SU-DHL-6 (cell line): ENCODE measurements around the gene GRM5.

Experiments
- H2AFZ ChIP-seq: fragments of 200-600 bp; sonication (generic); 2 replicates; pipeline ENCODE4 v1.6.1; 2014; ENCODE audit warnings: low read depth, mild to moderate bottlenecking, moderate library complexity, mixed read lengths, antibody characterized with exemption, low read length; ENCODE audit not compliant: severe bottlenecking
- H3F3A ChIP-seq: fragments of 200-600 bp; shearing (Covaris generic); 2 replicates; pipeline ENCODE4 v1.6.0; 2016; ENCODE audit warnings: antibody characterized with exemption, mild to moderate bottlenecking; ENCODE audit not compliant: insufficient read depth
- H3K27ac ChIP-seq: fragments of 200-600 bp; sonication (generic); 2 replicates; pipeline ENCODE4 v1.5.1; 2016; ENCODE audit warnings: low read depth, mild to moderate bottlenecking, low read length, moderate library complexity, mixed read lengths
- H3K27me3 ChIP-seq: fragments of 200-600 bp; sonication (generic), shearing (Covaris generic); 2 replicates; pipeline ENCODE4 v1.6.0; 2014; ENCODE audit warnings: mild to moderate bottlenecking, low read length
- H3K36me3 ChIP-seq: fragments of 200-600 bp; sonication (generic); 2 replicates; pipeline ENCODE4 v1.6.1; 2014; ENCODE audit warnings: mild to moderate bottlenecking, low read length, mixed read lengths
- H3K4me2 ChIP-seq: fragments of 300-600, 200-600 bp; shearing (Covaris generic), sonication (generic); 2 replicates; pipeline ENCODE4 v1.6.0; 2014; ENCODE audit warnings: low read length, low read depth, mild to moderate bottlenecking; ENCODE audit not compliant: poor library complexity, severe bottlenecking
- H3K4me3 ChIP-seq: fragments of 200-600 bp; sonication (generic); 2 replicates; pipeline ENCODE4 v1.5.1; 2014; ENCODE audit warnings: antibody characterized with exemption, low read length, mild to moderate bottlenecking, mixed read lengths; ENCODE audit not compliant: insufficient read depth, poor library complexity, severe bottlenecking
- H3K79me2 ChIP-seq: fragments of 200-600 bp; sonication (generic); 2 replicates; pipeline ENCODE4 v1.6.1; 2014; ENCODE audit warnings: mild to moderate bottlenecking, low read length, moderate library complexity; ENCODE audit not compliant: insufficient read depth
- H3K9ac ChIP-seq: fragments of 200-600 bp; sonication (generic); 2 replicates; pipeline ENCODE4 v1.7.0; 2014; ENCODE audit warnings: mild to moderate bottlenecking, low read length
- H3K9me2 ChIP-seq: fragments of 200-600 bp; sonication (generic); replicated peaks from 2 replicates; pipeline ENCODE4 v1.6.1; 2014; ENCODE audit warnings: low read length; ENCODE audit not compliant: insufficient read depth
- H3K9me3 ChIP-seq: fragments of 200-600 bp; sonication (generic); 2 replicates; pipeline ENCODE4 v1.6.1; 2014; ENCODE audit warnings: low read length, mixed read lengths; ENCODE audit not compliant: insufficient read depth
- H4K20me1 ChIP-seq: fragments of 200-600 bp; sonication (generic); 2 replicates; pipeline ENCODE4 v1.6.1; 2014; ENCODE audit warnings: low read depth, mild to moderate bottlenecking, antibody characterized with exemption, low read length, moderate library complexity, mixed read lengths
- EZH2phosphoT487 ChIP-seq: fragments of 200-600 bp; sonication (generic), shearing (Covaris generic); conservative IDR thresholded peaks from 2 replicates; pipeline ENCODE4 v1.6.1; 2018; ENCODE audit warnings: mild to moderate bottlenecking, antibody characterized with exemption, low read length, moderate library complexity, mixed read lengths
- TF ChIP-seq, protein P1 (sequence below): fragments of 200-600 bp; sonication (generic); IDR thresholded peaks from one replicate; pipeline ENCODE4 v1.5.1; 2017; ENCODE audit warnings: antibody characterized with exemption, mild to moderate bottlenecking, low read length, moderate library complexity; ENCODE audit not compliant: insufficient read depth, poor library complexity, severe bottlenecking

GRM5 gene

DNA sequence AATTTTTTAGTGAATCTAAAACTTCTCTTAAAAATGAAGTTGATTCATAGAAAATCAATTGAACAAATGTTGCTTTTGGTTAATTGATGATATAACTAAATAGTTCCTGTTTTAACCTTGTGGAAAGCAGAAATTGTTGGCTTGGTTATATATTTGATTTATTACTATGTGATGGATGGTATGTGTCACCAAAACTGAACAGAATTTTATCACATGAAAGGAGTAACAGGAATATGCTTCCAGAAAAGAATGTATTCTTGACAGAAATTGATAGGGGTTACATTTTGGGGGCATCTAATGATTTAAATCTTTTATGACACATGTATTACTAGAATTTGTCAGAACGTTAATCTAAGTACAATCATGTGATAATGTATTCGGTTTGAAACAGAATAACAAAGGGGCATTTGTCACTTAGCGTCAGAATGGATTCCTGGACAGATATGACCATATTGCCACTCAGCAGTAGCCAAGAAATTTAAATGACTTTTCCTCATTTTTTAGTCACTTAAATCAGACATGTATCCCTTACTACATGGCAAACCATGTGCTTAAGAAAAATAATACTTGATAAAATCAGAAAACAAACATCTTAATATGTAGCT is 295.2 kb downstream of the GRM5 start:
- H3K36me3 ChIP-seq: no peaks in the 10 kb centered on the region
- no peaks in the 10 kb centered on the region for H3K9me3 ChIP-seq
- no peaks in the 10 kb centered on the region for H3K79me2 ChIP-seq
- H3K27me3 ChIP-seq: no peaks in the 10 kb centered on the region
- H3K4me2 ChIP-seq: no peak overlapping the region
- H2AFZ ChIP-seq: no peak overlapping the region
- H4K20me1 ChIP-seq: no peaks in the 10 kb centered on the region
- H3K9ac ChIP-seq: no peak overlapping the region
- TF ChIP-seq EZH2phosphoT487: no peak
- TF ChIP-seq, protein P1, sequence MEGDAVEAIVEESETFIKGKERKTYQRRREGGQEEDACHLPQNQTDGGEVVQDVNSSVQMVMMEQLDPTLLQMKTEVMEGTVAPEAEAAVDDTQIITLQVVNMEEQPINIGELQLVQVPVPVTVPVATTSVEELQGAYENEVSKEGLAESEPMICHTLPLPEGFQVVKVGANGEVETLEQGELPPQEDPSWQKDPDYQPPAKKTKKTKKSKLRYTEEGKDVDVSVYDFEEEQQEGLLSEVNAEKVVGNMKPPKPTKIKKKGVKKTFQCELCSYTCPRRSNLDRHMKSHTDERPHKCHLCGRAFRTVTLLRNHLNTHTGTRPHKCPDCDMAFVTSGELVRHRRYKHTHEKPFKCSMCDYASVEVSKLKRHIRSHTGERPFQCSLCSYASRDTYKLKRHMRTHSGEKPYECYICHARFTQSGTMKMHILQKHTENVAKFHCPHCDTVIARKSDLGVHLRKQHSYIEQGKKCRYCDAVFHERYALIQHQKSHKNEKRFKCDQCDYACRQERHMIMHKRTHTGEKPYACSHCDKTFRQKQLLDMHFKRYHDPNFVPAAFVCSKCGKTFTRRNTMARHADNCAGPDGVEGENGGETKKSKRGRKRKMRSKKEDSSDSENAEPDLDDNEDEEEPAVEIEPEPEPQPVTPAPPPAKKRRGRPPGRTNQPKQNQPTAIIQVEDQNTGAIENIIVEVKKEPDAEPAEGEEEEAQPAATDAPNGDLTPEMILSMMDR: no peak
- no peaks in the 10 kb centered on the region for H3F3A ChIP-seq
- no peaks in the 10 kb centered on the region for H3K9me2 ChIP-seq
- H3K27ac ChIP-seq: no peak overlapping the region
- no peak overlapping the region for H3K4me3 ChIP-seq

- Histone ChIP-seq H3K4me3 (no peak overlapping the region), H3K4me2 (no peak overlapping the region), H3K9me2 (no peaks in the 10 kb centered on the region), H3K27me3 (no peaks in the 10 kb centered on the region), H3K9me3 (no peaks in the 10 kb centered on the region), H3K9ac (no peak overlapping the region), H3K79me2 (no peaks in the 10 kb centered on the region), H3K36me3 (no peaks in the 10 kb centered on the region), H2AFZ (no peak overlapping the region), H3K27ac (no peak overlapping the region), H4K20me1 (no peaks in the 10 kb centered on the region), H3F3A (no peaks in the 10 kb centered on the region)
- TF ChIP-seq EZH2phosphoT487: no peak
- TF ChIP-seq, protein P1: no peak
Observed at GRCh38 chr11:88744140-88744539, 321.6 kb downstream of the GRM5 start.

DNA sequence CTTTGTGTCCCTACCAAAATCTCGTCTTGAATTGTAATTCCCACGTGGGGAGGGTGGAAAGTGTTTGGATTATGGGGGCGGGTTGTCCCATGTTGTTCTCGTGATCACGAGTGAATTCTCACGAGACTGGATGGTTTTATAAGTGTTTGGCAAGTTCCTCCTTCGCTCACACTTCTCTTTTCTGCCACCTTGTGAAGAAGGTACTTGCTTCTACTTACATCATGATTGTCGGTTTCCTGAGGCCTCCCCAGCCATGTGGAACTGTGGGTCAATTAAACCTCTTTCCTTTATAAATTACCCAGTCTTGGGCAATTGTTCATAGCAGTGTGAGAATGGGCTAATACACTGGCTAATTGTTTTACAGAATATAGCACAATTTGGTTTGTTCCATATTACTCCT is 326.3 kb downstream of the GRM5 start:
- Histone ChIP-seq H3K79me2 (no peaks in the 10 kb centered on the region), H3F3A (no peaks in the 10 kb centered on the region), H3K36me3 (no peaks in the 10 kb centered on the region), H3K27me3 (no peaks in the 10 kb centered on the region), H2AFZ (no peak overlapping the region), H3K4me2 (no peak overlapping the region), H4K20me1 (no peaks in the 10 kb centered on the region), H3K4me3 (no peak overlapping the region), H3K9me2 (no peaks in the 10 kb centered on the region), H3K9ac (no peak overlapping the region), H3K27ac (no peak overlapping the region), H3K9me3 (no peaks in the 10 kb centered on the region)
- TF ChIP-seq, protein P1: no peak
- TF ChIP-seq EZH2phosphoT487: no peak
